Measurements from ENCODE around the gene TLE3. TPM values are rescaled to one million over a fixed set of nuclear protein-coding genes. Genes with fewer than 3 reads are reported as not detected.

TLE3 gene
- total and polyA plus RNA-seq, 2 experiments from 2014 or later = 20.5 to 38.2 TPM

GRCh38 chr15:70059476-70060213 lies 38.1 kb downstream of the TLE3 start:
- H3K4me1 ChIP-seq (ENCODE audit: low read depth) = peaks cover 31% of the 10 kb centered on the region
- H3K27me3 ChIP-seq = no peaks in the 10 kb centered on the region
- H3K4me3 ChIP-seq = no peak overlapping the region
- no peak for DNase-seq (ENCODE audit: low read depth in 1 of 2, low spot score in 1 of 2)
- H3K9me3 ChIP-seq (ENCODE audit: low read depth) = no peaks in the 10 kb centered on the region
- H3K36me3 ChIP-seq = peaks cover 15% of the 10 kb centered on the region
- H3K27ac ChIP-seq = no peak overlapping the region
- TF ChIP-seq, protein P1, sequence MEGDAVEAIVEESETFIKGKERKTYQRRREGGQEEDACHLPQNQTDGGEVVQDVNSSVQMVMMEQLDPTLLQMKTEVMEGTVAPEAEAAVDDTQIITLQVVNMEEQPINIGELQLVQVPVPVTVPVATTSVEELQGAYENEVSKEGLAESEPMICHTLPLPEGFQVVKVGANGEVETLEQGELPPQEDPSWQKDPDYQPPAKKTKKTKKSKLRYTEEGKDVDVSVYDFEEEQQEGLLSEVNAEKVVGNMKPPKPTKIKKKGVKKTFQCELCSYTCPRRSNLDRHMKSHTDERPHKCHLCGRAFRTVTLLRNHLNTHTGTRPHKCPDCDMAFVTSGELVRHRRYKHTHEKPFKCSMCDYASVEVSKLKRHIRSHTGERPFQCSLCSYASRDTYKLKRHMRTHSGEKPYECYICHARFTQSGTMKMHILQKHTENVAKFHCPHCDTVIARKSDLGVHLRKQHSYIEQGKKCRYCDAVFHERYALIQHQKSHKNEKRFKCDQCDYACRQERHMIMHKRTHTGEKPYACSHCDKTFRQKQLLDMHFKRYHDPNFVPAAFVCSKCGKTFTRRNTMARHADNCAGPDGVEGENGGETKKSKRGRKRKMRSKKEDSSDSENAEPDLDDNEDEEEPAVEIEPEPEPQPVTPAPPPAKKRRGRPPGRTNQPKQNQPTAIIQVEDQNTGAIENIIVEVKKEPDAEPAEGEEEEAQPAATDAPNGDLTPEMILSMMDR (IDR thresholded peaks at IDR 0.05; ENCODE audit: low read depth, low read length) = no peak

GRCh38 chr15:70058642-70059360 lies 38.9 kb downstream of the TLE3 start:
- Histone ChIP-seq H3K27me3 (no peaks in the 10 kb centered on the region), H3K4me3 (no peak overlapping the region), H3K4me1 (ENCODE audit: low read depth) (peaks cover 22% of the 10 kb centered on the region), H3K9me3 (ENCODE audit: low read depth) (no peaks in the 10 kb centered on the region), H3K36me3 (peaks cover 19% of the 10 kb centered on the region), H3K27ac (no peak overlapping the region)
- TF ChIP-seq, protein P1 (IDR thresholded peaks at IDR 0.05; ENCODE audit: low read depth, low read length) = no peak
- DNase-seq (ENCODE audit: low read depth in 1 of 2, low spot score in 1 of 2) = no peak

DNA sequence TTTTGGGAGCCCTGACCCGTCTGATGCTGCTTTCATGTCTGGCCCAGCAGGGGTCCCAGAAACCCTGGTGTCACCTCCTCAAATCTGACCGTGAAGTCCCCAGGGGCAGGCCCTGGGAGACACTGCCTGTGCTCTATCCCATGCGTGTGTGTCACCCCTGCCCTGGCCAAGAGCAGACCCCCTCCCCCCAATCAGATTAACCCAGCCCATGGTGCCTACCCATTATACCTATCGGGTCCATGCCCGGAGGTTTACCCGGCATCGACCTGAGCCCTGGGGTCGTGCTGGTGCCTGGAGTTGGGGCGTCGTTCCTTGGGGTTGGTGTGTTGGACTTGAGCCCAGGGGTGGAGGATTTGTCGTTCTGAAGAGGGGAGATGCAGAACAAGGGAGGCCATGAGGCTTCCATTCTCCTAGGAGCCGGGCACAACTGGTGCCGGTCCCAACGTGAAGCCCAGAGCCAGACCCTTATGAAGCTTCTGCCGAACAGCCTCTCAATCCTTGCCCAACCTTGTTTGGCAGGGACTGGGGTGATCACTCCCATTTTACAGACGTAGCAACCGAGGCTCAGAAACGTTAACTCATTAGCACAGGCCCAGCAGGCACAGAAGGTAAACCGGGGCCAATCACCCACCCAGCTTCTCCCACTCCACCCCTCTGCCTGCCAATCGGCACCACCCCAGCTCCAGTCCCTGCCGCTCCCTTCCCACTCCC lies 39.6 kb downstream of the TLE3 start:
- no peak overlapping the region for H3K4me3 ChIP-seq
- H3K36me3 ChIP-seq = peaks cover 19% of the 10 kb centered on the region
- TF ChIP-seq, protein P1 (IDR thresholded peaks at IDR 0.05; ENCODE audit: low read depth, low read length) = no peak
- no peak overlapping the region for H3K27ac ChIP-seq
- no peaks in the 10 kb centered on the region for H3K9me3 ChIP-seq (ENCODE audit: low read depth)
- peaks cover 15% of the 10 kb centered on the region for H3K4me1 ChIP-seq (ENCODE audit: low read depth)
- H3K27me3 ChIP-seq = no peaks in the 10 kb centered on the region
- no peak for DNase-seq (ENCODE audit: low read depth in 1 of 2, low spot score in 1 of 2)

DNA sequence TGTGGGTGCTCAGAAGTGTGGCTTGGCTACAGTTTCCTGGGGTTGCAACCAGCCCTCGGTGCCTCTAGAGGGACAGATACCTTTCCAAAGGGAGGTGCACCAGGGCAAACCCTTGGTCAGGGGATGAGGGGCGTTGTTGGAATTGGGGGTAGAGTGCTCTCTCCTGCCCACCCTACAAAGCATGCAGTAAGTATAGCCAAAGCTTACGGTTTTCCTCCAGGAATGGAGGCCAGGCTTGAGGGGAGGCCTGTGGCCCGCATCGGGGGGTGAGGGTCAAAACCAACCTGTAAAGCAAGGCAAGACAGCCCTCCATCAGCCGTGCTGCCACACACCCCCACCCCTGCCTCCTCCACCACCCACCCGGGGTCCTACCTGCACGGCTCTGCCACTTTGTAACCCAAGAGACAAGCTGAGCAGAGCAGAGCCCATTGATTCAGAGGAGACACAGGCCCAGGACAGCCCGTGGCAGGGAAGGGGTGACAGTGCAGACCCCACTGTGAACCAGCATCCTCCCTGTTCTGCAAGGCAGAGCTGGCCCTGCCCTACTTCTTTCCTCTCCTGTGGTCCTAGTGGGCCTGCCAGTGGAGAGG lies 41.5 kb downstream of the TLE3 start:
- TF ChIP-seq, protein P1 (IDR thresholded peaks at IDR 0.05; ENCODE audit: low read depth, low read length) = no peak
- H3K36me3 ChIP-seq = peaks cover 27% of the 10 kb centered on the region
- no peaks in the 10 kb centered on the region for H3K27me3 ChIP-seq
- H3K4me1 ChIP-seq (ENCODE audit: low read depth) = peaks cover 7% of the 10 kb centered on the region
- no peak overlapping the region for H3K4me3 ChIP-seq
- no peaks in the 10 kb centered on the region for H3K9me3 ChIP-seq (ENCODE audit: low read depth)
- H3K27ac ChIP-seq = no peak overlapping the region
- no peak for DNase-seq (ENCODE audit: low read depth in 1 of 2, low spot score in 1 of 2)

- TF ChIP-seq, protein P1 (IDR thresholded peaks at IDR 0.05; ENCODE audit: low read depth, low read length) = no peak
- no peak overlapping the region for H3K27ac ChIP-seq
- no peaks in the 10 kb centered on the region for H3K9me3 ChIP-seq (ENCODE audit: low read depth)
- no peaks in the 10 kb centered on the region for H3K27me3 ChIP-seq
- H3K4me3 ChIP-seq = no peak overlapping the region
- peaks cover 2% of the 10 kb centered on the region for H3K4me1 ChIP-seq (ENCODE audit: low read depth)
- no peak for DNase-seq (ENCODE audit: low read depth in 1 of 2, low spot score in 1 of 2)
- peaks cover 27% of the 10 kb centered on the region for H3K36me3 ChIP-seq
Measured at GRCh38 chr15:70055601-70056051, 42.1 kb downstream of the TLE3 start.
